Gastroesophageal sphincter (tissue), 3 donors: ENCODE results near the gene NGEF.

Experiments used
- POLR2AphosphoS5 ChIP-seq: sonication (generic); formaldehyde crosslinking; IDR thresholded peaks from one replicate; pipeline ENCODE4 v1.6.1; 2017; ENCODE audit warnings: antibody characterized with exemption
- TF ChIP-seq, protein P1 (sequence below), 4 experiments: fragments of 200-600 bp in 2 of 4; fragments of 450-650 bp in 2 of 4; sonication (generic) in 1 of 4; IDR thresholded peaks; one replicate each; pipeline ENCODE4 v1.5.1; 2017 to 2019; ENCODE audit warnings: antibody characterized with exemption in 4 of 4, mild to moderate bottlenecking in 2 of 4, moderate library complexity in 2 of 4

DNA sequence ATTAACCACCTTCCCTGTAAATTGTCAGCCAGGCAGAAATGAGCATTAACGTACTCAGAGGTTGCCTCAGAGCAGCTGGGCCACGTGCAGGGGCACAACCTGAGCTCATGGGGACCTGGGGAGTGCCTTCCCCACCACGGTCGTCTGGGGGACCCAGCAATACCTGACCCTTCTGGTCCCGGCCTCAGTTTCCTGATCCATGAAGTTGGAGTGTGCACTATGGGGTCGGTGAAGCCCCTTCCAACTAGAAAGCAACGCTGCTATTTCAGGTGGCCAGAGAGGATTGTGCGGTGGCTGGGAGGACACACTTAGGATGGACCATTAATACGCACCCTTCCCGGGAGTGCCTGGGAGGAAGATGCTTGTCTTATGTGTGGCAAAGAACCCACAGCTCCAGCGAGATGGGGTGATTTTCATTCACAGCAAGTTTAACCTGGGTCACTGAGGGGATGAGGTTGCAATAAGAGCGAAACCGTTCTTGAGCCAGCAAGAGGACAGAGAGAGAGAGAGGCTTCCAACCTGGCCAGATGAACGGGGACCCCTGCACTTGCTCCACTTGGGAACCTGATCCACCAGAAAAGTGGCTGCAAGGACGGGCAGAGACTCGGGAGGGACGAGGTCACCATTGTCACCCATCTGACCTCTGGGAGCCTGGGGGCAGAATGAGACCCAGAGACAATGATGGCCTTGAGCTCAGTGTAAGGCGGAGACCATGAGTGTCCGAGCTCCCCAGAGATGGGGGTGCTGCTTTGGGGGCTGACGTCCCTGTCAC, 36.2 kb downstream of the NGEF start:
- no peak for TF ChIP-seq POLR2AphosphoS5
- TF ChIP-seq, protein P1, sequence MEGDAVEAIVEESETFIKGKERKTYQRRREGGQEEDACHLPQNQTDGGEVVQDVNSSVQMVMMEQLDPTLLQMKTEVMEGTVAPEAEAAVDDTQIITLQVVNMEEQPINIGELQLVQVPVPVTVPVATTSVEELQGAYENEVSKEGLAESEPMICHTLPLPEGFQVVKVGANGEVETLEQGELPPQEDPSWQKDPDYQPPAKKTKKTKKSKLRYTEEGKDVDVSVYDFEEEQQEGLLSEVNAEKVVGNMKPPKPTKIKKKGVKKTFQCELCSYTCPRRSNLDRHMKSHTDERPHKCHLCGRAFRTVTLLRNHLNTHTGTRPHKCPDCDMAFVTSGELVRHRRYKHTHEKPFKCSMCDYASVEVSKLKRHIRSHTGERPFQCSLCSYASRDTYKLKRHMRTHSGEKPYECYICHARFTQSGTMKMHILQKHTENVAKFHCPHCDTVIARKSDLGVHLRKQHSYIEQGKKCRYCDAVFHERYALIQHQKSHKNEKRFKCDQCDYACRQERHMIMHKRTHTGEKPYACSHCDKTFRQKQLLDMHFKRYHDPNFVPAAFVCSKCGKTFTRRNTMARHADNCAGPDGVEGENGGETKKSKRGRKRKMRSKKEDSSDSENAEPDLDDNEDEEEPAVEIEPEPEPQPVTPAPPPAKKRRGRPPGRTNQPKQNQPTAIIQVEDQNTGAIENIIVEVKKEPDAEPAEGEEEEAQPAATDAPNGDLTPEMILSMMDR (IDR thresholded peaks at IDR 0.05) = no peak
